ENCODE results near the gene VKORC1L1. TPM values are rescaled to one million over a fixed set of nuclear protein-coding genes. Genes with fewer than 3 reads are reported as not detected.
"Not testable (repeated sequence)": the region's sequence is repeated elsewhere in the genome, so short reads cannot be mapped to it uniquely, and the experiment has no call there.

Gene VKORC1L1
- total RNA-seq, 2 donors from 2014 or later, result 20.6 to 27.4 TPM

- intact Hi-C loops (cut with DNase I), result no loop called here
- DNase-seq (ENCODE audit: low spot score), result peak; percentile 55
Measured at GRCh38 chr7:65968256-65969185, 95.6 kb downstream of the VKORC1L1 start.

GRCh38 chr7:65971021-65971420, 98.1 kb downstream of the VKORC1L1 start:
- intact Hi-C loops (cut with DNase I), result no loop called here
- DNase-seq (ENCODE audit: low spot score), result peak; percentile 26

- peak; percentile 13 for DNase-seq (ENCODE audit: low spot score)
- intact Hi-C loops (cut with DNase I), result no loop called here
Measured at GRCh38 chr7:65972976-65973375, 100.1 kb downstream of the VKORC1L1 start.

DNA sequence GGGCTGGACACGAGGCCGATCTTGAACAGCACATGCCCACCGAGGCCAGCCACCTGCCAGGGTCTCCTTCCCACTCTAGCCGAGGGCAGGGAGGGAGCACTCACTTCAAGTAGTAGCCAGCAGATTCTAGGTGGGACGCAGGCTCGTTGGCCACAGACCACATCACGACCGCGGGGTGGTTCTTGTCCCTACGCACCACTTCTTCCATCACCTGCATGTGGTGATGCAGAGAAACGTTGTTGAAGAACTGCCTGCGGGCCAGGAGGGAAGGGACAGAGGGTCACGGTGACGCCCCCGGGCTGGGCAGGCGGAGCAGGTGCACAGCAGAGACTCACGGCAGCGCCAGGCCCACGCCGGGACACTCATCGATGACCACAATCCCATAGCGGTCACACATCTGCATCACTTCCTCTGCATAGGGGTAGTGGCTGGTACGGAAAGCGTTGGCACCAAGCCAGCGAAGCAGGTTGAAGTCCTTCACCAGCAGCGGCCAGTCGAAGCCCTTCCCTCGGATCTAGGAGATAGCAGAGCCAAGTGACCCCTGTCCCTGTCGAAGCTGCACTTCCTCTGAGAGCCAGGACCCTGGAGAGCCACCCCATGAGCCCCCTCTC, 101.4 kb downstream of the VKORC1L1 start:
- intact Hi-C loops (cut with DNase I), result no loop called here
- DNase-seq (ENCODE audit: low spot score), result peak; percentile 72

- peak; percentile 77 for DNase-seq (ENCODE audit: low spot score)
- intact Hi-C loops (cut with DNase I), result no loop called here
Measured at GRCh38 chr7:65974876-65975275, 102.0 kb downstream of the VKORC1L1 start.

DNA sequence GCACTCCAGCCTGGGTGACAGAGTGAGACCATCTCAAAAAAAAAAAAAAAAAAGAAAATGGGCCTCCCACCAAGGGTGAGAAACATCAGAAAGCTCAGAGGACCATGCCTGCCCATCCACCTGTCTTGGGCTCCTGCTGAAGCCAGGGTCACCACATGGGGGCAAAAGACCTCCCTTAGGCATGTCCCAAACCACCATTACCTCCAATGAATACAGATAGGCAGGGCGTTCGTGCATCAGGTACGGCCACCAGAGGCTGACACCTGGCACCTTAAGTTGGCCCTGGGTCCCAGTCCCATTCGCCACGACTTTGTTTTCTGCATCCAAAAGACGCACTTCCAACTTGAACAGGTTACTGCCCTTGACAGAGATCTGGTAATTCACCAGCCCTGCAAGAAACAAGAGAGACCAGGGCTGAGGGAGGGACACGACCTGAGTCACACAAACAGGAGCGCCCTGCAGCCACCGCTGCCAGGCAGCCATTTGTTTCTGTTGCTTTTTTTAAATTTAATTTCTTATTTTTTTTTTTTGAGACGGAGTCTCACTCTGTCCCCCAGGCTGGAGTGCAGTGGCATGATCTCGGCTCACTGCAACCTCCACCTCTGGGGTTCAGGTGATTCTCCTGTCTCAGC, 103.1 kb downstream of the VKORC1L1 start:
- intact Hi-C loops (cut with DNase I), result no loop called here
- peak; percentile 41 for DNase-seq (ENCODE audit: low spot score)

DNA sequence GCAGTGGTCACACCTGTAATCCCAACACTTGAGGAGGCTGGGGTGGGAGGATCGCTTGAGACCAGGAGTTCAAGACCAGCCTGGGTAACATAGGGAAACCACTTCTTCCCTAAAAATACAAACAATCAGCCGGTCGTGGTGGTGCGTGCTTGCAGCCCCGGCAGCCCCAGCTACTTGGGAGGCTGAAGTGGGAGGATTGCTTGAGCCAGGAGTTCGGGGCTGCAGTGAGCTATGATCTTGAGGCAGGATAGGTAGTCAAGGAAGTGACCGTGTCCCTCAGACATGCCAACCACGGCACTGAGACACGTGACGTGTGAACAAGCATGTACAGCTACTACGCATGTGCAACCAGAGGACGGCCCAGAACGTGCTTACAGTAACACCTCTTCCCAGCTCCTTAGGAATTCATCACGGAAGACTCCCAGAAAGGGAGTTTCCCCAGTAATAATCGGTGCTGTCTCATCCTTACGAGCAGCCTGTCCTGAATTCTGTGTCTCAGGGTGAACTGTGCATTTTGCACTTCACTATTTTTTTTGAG, 103.9 kb downstream of the VKORC1L1 start:
- intact Hi-C loops (cut with DNase I), result no loop called here
- no peak for DNase-seq (ENCODE audit: low spot score)

DNA sequence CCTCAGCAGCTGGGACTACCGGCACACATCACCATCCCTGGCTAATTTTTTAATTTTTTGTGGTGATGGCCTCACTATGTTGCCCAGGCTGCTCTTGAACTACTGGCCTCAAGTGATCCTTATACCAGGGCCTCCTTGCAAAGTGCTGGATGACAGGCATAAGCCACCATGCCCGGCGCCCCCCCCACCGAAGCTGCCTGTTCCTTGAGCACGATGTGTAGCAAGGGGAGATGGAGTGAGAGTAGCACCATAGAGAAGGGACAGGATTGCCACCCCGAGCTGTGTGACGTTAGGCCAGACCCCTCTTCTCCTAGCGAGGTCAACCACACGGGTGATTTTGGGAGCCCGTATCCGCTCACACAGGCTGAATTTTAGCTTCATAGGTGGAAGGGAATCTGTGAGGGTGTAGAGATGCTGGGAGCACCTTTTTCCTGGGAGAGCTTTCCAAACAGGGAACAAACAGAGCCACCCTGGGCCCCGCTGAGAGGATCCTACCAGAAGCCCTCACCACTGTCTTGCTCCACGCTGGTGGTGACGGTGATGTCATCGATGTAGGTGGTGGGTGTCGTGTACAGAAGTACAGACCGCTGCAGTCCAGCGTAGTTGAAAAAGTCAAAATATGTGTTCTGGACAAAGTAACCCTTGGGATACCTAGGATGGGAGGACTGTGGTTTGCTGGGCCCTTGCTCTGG, 106.2 kb downstream of the VKORC1L1 start:
- intact Hi-C loops (cut with DNase I), result no loop called here
- no peak for DNase-seq (ENCODE audit: low spot score)

- intact Hi-C loops (cut with DNase I), result no loop called here
Measured at GRCh38 chr7:65979583-65980477, 107.0 kb downstream of the VKORC1L1 start.

GRCh38 chr7:65980478-65981250, 107.8 kb downstream of the VKORC1L1 start:
- DNase-seq (ENCODE audit: low spot score), result peak; percentile 89
- intact Hi-C loops (cut with DNase I), result no loop called here

More at GRCh38 chr7:65979583-65980477, 107.0 kb downstream of the VKORC1L1 start:
- DNase-seq (ENCODE audit: low spot score), result no peak

DNA sequence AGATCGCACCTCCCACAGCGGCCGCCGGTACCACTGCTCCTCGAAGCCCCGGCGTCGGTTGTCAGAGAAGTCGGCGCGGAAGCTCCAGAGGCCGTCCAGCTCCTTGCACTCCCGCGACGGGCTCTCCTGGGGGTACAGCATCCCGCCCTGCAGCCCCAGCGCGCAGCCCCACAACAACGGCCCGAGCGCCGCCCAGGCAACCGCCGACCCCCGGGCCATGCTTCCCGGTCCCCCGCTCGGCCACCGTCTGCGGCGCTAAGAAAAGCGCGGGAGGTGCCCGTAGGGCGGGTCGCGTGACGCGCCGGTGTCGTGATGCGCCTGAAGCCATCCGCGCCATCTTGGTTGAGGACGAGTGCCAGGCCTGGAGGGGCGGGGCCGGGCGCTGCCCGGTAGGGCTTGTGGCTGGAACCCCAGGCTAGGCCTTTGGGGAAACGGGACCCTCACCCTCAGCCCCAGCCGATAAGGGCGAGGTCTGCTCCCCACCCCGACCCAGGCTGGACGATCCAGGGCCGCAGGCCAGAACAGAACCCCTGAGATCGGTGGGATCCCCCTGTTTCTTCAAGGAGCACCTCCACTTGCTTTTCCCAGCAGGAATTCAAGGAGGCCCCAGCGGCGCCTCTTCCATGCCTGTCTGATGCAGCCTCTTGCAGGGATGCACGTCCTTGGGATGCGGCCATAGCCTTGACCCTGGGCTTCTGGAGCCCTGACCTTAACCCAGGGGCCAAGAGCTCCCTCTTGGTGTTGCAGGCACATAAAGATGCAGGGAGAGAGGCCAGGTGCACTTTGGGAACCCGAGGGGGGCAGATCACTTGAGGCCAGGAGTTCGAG, 109.3 kb downstream of the VKORC1L1 start, which contains the start of gene GUSB:
GUSB (minus strand) TSS at position 249 of the 828 bp plus-strand sequence; CDS start at position 219, 30 bp downstream.
- DNase-seq (ENCODE audit: low spot score), result peak; percentile 98
- intact Hi-C loops (cut with DNase I), result no loop called here

GRCh38 chr7:65983965-65984658, 111.2 kb downstream of the VKORC1L1 start:
- intact Hi-C loops (cut with DNase I), result no loop called here
- DNase-seq (ENCODE audit: low spot score), result no peak

- DNase-seq (ENCODE audit: low spot score), result no peak
- intact Hi-C loops (cut with DNase I), result no loop called here
Measured at GRCh38 chr7:65988084-65988483, 115.2 kb downstream of the VKORC1L1 start.

- DNase-seq (ENCODE audit: low spot score); intact Hi-C loops (cut with DNase I): not testable (repeated sequence)
Measured at GRCh38 chr7:65988503-65988902, 115.6 kb downstream of the VKORC1L1 start.

DNA sequence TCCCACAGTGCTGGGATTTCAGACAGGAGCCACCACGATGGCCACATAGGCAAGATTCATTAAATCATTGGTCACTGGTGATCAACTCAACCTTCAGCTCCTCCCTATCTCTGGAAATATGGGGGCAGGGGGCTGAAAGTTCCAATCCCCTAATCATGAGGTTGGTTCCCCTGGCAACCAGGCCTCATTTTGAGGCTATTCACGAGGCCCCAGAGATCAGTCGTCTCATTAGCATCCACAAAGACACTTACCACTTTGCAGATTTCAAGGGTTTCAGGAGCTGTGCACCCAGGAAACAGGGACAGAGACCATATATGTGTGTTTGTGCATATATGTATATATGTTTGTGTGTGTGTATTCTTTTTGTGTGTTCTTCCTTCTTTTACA, 116.8 kb downstream of the VKORC1L1 start:
- intact Hi-C loops (cut with DNase I), result no loop called here
- no peak for DNase-seq (ENCODE audit: low spot score)

DNA sequence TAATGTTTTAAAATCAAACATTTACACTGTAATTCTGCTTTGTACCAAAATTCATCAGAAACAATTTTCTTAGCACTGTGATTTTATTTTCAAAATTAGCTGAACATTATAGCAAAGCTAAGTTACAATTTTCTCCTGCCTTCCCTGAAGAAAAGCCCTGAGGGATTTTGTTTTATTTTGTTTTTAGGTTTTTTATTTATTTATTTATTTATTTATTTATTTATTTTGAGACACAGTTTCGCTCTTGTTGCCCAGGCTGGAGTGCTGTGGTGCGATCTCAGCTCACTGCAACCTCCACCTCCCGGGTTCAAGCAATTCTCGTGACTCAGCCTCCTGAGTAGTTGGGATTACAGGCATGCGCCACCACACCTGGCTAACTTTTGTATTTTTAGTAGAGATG, 119.0 kb downstream of the VKORC1L1 start:
- intact Hi-C loops (cut with DNase I); DNase-seq (ENCODE audit: low spot score): not testable (repeated sequence)

Measured in posterior vena cava (tissue), 2 donors.